Endothelial cell of umbilical vein (primary cell): ENCODE data around the gene PBX3. TPM values are rescaled to one million over a fixed set of nuclear protein-coding genes. Genes with fewer than 3 reads are reported as not detected.

Experiments used
- BruUV-seq: library from RNA; stranded (reverse); fragments of 400-500 nt; replicated peaks from 2 replicates; lab custom pipeline; 2021; lab: Mats Ljungman, UMichigan
- CTCF ChIA-PET: fragments of 300-600, 350-600 bp; sonication (Branson Sonifier 250); formaldehyde crosslinking; loops from one replicate; lab custom pipeline; 2021; ENCODE audit warnings: antibody characterized with exemption, inconsistent platforms; lab: Charles Lee
- POLR2A ChIA-PET: fragments of 300-600, 350-600 bp; sonication (Branson Sonifier 250); formaldehyde crosslinking; loops from one replicate; lab custom pipeline; 2021; ENCODE audit warnings: antibody characterized with exemption, inconsistent platforms; lab: Charles Lee
- DNase-seq: peaks from one replicate; pipeline ENCODE4 v3.0.0-alpha.2; 2011; ENCODE audit warnings: low read depth, low spot score
- FAIRE-seq: peaks from 2 replicates; lab custom pipeline; 2011; peaks lifted over from hg19 to GRCh38; lab: Jason Lieb, UNC
- H2AFZ ChIP-seq: 2 replicates; pipeline ENCODE4 v1.6.0; 2012; ENCODE audit warnings: low read depth, low read length, control low read depth, inconsistent platforms
- H3K27ac ChIP-seq: 2 replicates; pipeline ENCODE4 v1.5.1; 2011; ENCODE audit warnings: low read depth, mild to moderate bottlenecking, control low read depth, low read length, moderate library complexity; ENCODE audit not compliant: insufficient read depth
- H3K27me3 ChIP-seq, 2 experiments: 2 replicates each; pipeline versions ENCODE4 v1.6.0 to v1.6.1; 2011; ENCODE audit warnings: low read length in 2 of 2, mixed read lengths in 1 of 2; ENCODE audit not compliant: control insufficient read depth in 2 of 2, insufficient read depth in 2 of 2
- H3K36me3 ChIP-seq, 2 experiments: 2 replicates in 1 of 2; 3 replicates in 1 of 2; pipeline ENCODE4 v1.5.1; 2011; ENCODE audit warnings: low read length in 2 of 2, mild to moderate bottlenecking in 1 of 2, moderate library complexity in 1 of 2; ENCODE audit not compliant: control insufficient read depth in 2 of 2, insufficient read depth in 2 of 2; ENCODE audit errors: extremely low read depth in 1 of 2
- H3K4me1 ChIP-seq: 3 replicates; pipeline ENCODE4 v1.5.1; 2011; ENCODE audit warnings: mild to moderate bottlenecking, low read length; ENCODE audit not compliant: control insufficient read depth, insufficient read depth; ENCODE audit errors: extremely low read depth
- H3K4me2 ChIP-seq: 2 replicates; pipeline ENCODE4 v1.6.1; 2011; ENCODE audit warnings: low read length, control low read depth, mixed read lengths; ENCODE audit not compliant: insufficient read depth
- H3K4me3 ChIP-seq, 3 experiments: fragments of 200-600 bp in 1 of 3; sonication (generic), shearing (Covaris generic) in 1 of 3; replicated peaks in 1 of 3; 2 replicates each; pipeline ENCODE4 v1.5.1; 2011 to 2016; ENCODE audit warnings: control low read depth in 3 of 3, low read length in 3 of 3, mild to moderate bottlenecking in 2 of 3, inconsistent platforms in 1 of 3, low read depth in 1 of 3, moderate library complexity in 1 of 3; ENCODE audit not compliant: insufficient read depth in 1 of 3
- H3K79me2 ChIP-seq: 2 replicates; pipeline ENCODE4 v1.6.0; 2012; ENCODE audit warnings: low read length, inconsistent platforms; ENCODE audit not compliant: control insufficient read depth, insufficient read depth
- H3K9ac ChIP-seq: replicated peaks from 2 replicates; pipeline ENCODE3; 2011; ENCODE audit warnings: low read length, control low read depth; ENCODE audit not compliant: insufficient read depth; ENCODE audit errors: extremely low read depth
- H3K9me1 ChIP-seq: replicated peaks from 3 replicates; pipeline ENCODE4 v1.6.0; 2011; ENCODE audit warnings: mild to moderate bottlenecking, low read length; ENCODE audit not compliant: control insufficient read depth, insufficient read depth; ENCODE audit errors: extremely low read depth
- H3K9me3 ChIP-seq: replicated peaks from 2 replicates; pipeline ENCODE4 v1.5.1; 2012; ENCODE audit warnings: low read length, inconsistent platforms; ENCODE audit not compliant: control insufficient read depth, insufficient read depth
- H4K20me1 ChIP-seq: replicated peaks from 2 replicates; pipeline ENCODE3; 2011; ENCODE audit warnings: mild to moderate bottlenecking, low read length; ENCODE audit not compliant: control insufficient read depth, insufficient read depth; ENCODE audit errors: extremely low read depth
- EZH2 ChIP-seq: IDR thresholded peaks from 2 replicates; pipeline ENCODE4 v1.6.1; 2012; ENCODE audit warnings: borderline replicate concordance, low read depth, mild to moderate bottlenecking, moderate library complexity, low read length, inconsistent platforms; ENCODE audit not compliant: severe bottlenecking
- FOS ChIP-seq: IDR thresholded peaks from 2 replicates; pipeline ENCODE4 v1.6.1; 2011; ENCODE audit warnings: mild to moderate bottlenecking, low read length, moderate library complexity, borderline replicate concordance; ENCODE audit not compliant: insufficient read depth
- GATA2 ChIP-seq: IDR thresholded peaks from 2 replicates; pipeline ENCODE4 v1.7.0; 2011; ENCODE audit warnings: low read depth, mild to moderate bottlenecking, moderate library complexity, mixed read lengths, low read length; ENCODE audit not compliant: insufficient read length, insufficient read depth
- JUN ChIP-seq: IDR thresholded peaks from 2 replicates; pipeline ENCODE4 v1.6.1; 2011; ENCODE audit warnings: borderline replicate concordance, low read depth; ENCODE audit not compliant: insufficient read length, insufficient read depth
- MYC ChIP-seq: IDR thresholded peaks from one replicate; pipeline ENCODE4 v1.6.1; 2011; ENCODE audit warnings: mild to moderate bottlenecking, low read depth, low read length
- POLR2A ChIP-seq: IDR thresholded peaks from 2 replicates; pipeline ENCODE4 v1.6.1; 2012; ENCODE audit warnings: low read depth, mild to moderate bottlenecking, control low read depth, low read length
- POLR2AphosphoS5 ChIP-seq: IDR thresholded peaks from 2 replicates; pipeline ENCODE4 v1.6.1; 2012; ENCODE audit warnings: low read depth, mild to moderate bottlenecking, control low read depth, low read length, moderate library complexity; ENCODE audit not compliant: insufficient read depth
- dilution Hi-C: fragments of 300-500 bp; cut with MboI; formaldehyde crosslinking; loops from one replicate; pipeline ENCODE4 v1.15.0; 2019; ENCODE audit warnings: low sequenced_read_pairs; ENCODE audit not compliant: extremely low pct_ligation_motif_present
- intact Hi-C: fragments of 100-400 bp; cut with micrococcal nuclease; formaldehyde crosslinking; loops from one replicate; pipeline ENCODE4 v1.10.0; 2022
- polyA plus RNA-seq, 4 experiments: library from polyadenylated mRNA; depleted of rRNA in 3 of 4; stranded (reverse) in 3 of 4; unstranded in 1 of 4; fragments of >200 nt; gene quantifications; 2 replicates each; pipeline versions ENCODE4 v1.2.1 to v1.2.3, GENCODE V29; 2011 to 2012; ENCODE audit warnings: missing spikeins in 1 of 4
- total RNA-seq: library from RNA; stranded (reverse); gene quantifications from 2 replicates; pipeline ENCODE4 v1.2.3, GENCODE V29; 2021
- TF ChIP-seq, protein P1 (sequence below): IDR thresholded peaks from 2 replicates; pipeline ENCODE4 v1.6.1; 2011; ENCODE audit not compliant: insufficient read depth, insufficient read length
- TF ChIP-seq, protein P2 (sequence below), 2 donors: IDR thresholded peaks; 1 replicate in 1 of 2; 2 replicates in 1 of 2; pipeline ENCODE4 v1.5.1; 2011; ENCODE audit warnings: low read length in 2 of 2, mild to moderate bottlenecking in 2 of 2, moderate library complexity in 2 of 2, control low read depth in 1 of 2, inconsistent platforms in 1 of 2, low read depth in 1 of 2; ENCODE audit not compliant: insufficient read depth in 1 of 2; ENCODE audit errors: extremely low read depth in 1 of 2

Gene PBX3
- total and polyA plus RNA-seq, 2 donors (not counting 3 experiments of a cell fraction or from before 2014, with no cell fraction given), result 18.8 to 42.0 TPM

DNA sequence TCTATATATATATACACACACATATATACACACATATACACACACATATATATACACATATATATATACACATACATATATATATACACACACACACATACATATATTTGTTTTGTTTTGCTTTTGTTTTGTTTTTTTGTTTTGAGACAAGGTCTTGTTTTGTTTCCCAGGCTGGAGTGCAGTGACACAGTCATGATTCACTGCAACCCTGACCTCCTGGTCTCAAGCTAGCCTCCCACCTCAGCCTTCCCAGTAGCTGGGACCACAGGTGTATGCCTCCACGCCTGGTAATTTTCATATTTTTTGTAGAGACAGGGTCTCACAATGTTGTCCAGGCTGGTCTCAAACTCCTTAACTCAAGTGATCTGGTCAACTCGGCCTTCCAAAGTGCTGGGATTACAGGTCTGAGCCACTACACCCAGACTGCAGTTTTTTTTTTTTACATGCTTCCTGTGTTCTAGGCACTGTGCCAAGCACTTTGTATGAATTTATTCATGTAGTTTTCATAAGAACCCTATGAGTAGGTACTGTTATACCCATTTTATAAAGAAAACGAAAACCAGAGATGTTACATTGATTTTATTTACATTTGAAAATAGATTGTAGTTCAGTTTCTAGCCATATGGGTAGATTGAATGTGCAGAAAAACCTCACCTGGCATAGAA lies 120.7 kb downstream of the PBX3 start:
- ChIA-PET POLR2A (no interaction called here), CTCF (no interaction called here)
- H3K79me2 ChIP-seq, result peaks cover 25% of the 10 kb centered on the region
- H3K27me3 ChIP-seq, result no peaks in the 10 kb centered on the region
- no peaks in the 10 kb centered on the region for H3K9me1 ChIP-seq
- no peaks in the 10 kb centered on the region for H4K20me1 ChIP-seq
- no peaks in the 10 kb centered on the region for H3K36me3 ChIP-seq
- H3K4me1 ChIP-seq, result peaks cover 4% of the 10 kb centered on the region
- intact Hi-C loops, result no loop called here
- dilution Hi-C loops, result no loop called here
- no TSS peak for BruUV-seq
- no peak overlapping the region for H3K4me3 ChIP-seq
- FAIRE-seq (peak; percentile 75), DNase-seq (peak; percentile 83)
- TF ChIP-seq FOS, result peak; percentile 67
- no peak for TF ChIP-seq GATA2
- no peak for TF ChIP-seq POLR2A
- TF ChIP-seq EZH2, result no peak
- TF ChIP-seq, protein P1, sequence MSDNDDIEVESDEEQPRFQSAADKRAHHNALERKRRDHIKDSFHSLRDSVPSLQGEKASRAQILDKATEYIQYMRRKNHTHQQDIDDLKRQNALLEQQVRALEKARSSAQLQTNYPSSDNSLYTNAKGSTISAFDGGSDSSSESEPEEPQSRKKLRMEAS, result no peak
- TF ChIP-seq MYC, result no peak
- no peaks in the 10 kb centered on the region for H3K9me3 ChIP-seq
- peak overlapping the region; percentile 2 for H3K4me2 ChIP-seq
- H3K9ac ChIP-seq, result no peak overlapping the region
- no peak overlapping the region for H2AFZ ChIP-seq
- H3K27ac ChIP-seq, result peak overlapping the region; percentile 48

DNA sequence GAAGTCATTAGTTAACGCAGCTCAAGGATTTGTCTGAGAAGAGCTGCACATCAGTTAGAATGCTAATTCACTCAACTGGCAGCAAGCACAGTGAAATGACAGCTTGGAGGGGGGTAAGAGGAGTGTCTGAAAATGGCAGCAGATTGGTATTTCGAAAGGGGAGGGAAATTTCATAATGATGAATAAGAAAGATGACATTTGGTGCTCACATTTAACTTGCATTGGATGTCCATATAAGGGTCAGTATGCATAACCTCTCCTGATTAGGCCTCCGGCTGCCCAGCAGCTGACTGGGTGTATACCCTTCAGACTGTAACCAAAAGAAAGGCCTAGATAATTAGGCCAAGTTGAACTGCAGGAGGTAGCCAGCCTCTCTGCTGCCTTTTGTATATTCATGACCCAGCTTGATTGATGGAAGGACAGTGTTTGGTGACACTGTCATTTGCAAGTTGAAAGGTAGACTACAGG lies 131.0 kb downstream of the PBX3 start:
- Histone ChIP-seq H3K9me3 (no peaks in the 10 kb centered on the region), H3K79me2 (no peaks in the 10 kb centered on the region), H3K4me2 (no peak overlapping the region), H3K36me3 (no peaks in the 10 kb centered on the region), H3K9ac (no peak overlapping the region), H3K27ac (no peak overlapping the region), H3K4me3 (no peak overlapping the region), H3K9me1 (no peaks in the 10 kb centered on the region), H2AFZ (no peak overlapping the region), H4K20me1 (no peaks in the 10 kb centered on the region), H3K4me1 (no peaks in the 10 kb centered on the region), H3K27me3 (no peaks in the 10 kb centered on the region)
- DNase-seq (no peak), FAIRE-seq (no peak)
- no TSS peak for BruUV-seq
- intact Hi-C loops, result no loop called here
- ChIA-PET CTCF (interaction anchor here (1.2 kb wide), 1 partner anchor 9 kb away, joined by 4 read pairs; no protein-coding TSS in a partner anchor), POLR2A (interaction anchor here (0.6 kb wide), 1 partner anchor 19 kb away, joined by 11 read pairs; no protein-coding TSS in a partner anchor)
- TF ChIP-seq, protein P1, result no peak
- no peak for TF ChIP-seq POLR2AphosphoS5
- TF ChIP-seq, protein P2, sequence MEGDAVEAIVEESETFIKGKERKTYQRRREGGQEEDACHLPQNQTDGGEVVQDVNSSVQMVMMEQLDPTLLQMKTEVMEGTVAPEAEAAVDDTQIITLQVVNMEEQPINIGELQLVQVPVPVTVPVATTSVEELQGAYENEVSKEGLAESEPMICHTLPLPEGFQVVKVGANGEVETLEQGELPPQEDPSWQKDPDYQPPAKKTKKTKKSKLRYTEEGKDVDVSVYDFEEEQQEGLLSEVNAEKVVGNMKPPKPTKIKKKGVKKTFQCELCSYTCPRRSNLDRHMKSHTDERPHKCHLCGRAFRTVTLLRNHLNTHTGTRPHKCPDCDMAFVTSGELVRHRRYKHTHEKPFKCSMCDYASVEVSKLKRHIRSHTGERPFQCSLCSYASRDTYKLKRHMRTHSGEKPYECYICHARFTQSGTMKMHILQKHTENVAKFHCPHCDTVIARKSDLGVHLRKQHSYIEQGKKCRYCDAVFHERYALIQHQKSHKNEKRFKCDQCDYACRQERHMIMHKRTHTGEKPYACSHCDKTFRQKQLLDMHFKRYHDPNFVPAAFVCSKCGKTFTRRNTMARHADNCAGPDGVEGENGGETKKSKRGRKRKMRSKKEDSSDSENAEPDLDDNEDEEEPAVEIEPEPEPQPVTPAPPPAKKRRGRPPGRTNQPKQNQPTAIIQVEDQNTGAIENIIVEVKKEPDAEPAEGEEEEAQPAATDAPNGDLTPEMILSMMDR (IDR thresholded peaks at IDR 0.05; ENCODE audit: extremely low read depth in 1 of 2, insufficient read depth in 1 of 2, low read depth in 1 of 2, low read length in 2 of 2), result no peak
- TF ChIP-seq GATA2, result no peak
- no peak for TF ChIP-seq EZH2
- no peak for TF ChIP-seq MYC
- no peak for TF ChIP-seq FOS
- TF ChIP-seq POLR2A, result no peak
- TF ChIP-seq JUN, result no peak
- dilution Hi-C loops, result no loop called here
